ENCODE results near the gene COX8C. TPM values are rescaled to one million over a fixed set of nuclear protein-coding genes. Genes with fewer than 3 reads are reported as not detected.
A peak's percentile ranks its signal among the peaks of the same experiment; 100 is the strongest.

Gene COX8C
- total and polyA plus RNA-seq, 5 donors from 2014 or later: 0.47 TPM; not detected in 4

GRCh38 chr14:93332397-93332852 is 14.6 kb upstream of the COX8C start:
- Mint-ChIP-seq H3K36me3 (no peaks in the 10 kb centered on the region), H3K4me1 (peaks cover 25 to 63% (median 50%) of the 10 kb centered on the region in 4 donors), H3K27ac (peak overlapping the region in 2 of 3 donors; percentile 94 to 96), H3K27me3 (no peaks in the 10 kb centered on the region), H3K9me3 (no peaks in the 10 kb centered on the region), H3K4me3 (peak overlapping the region; percentile 93 to 98 (median 96))
- DNase-seq (peak in 1 of 3 donors; percentile 31), ATAC-seq (ENCODE audit: low read depth in 2 of 2) (peak; percentile 26 to 33)
- H3K27ac ChIP-seq (ENCODE audit: insufficient read depth, low read length, poor library complexity, severe bottlenecking): peak overlapping the region; percentile 82
- peak overlapping the region; percentile 93 for H3K4me3 ChIP-seq (ENCODE audit: low read depth, low read length)
- H3K4me1 ChIP-seq (ENCODE audit: control insufficient read depth, insufficient read depth, low read length, poor library complexity, severe bottlenecking): peaks cover 29% of the 10 kb centered on the region
- no peaks in the 10 kb centered on the region for H3K9me3 ChIP-seq (ENCODE audit: control insufficient read depth in 2 of 2, low read length in 2 of 2)
- H3K27me3 ChIP-seq (ENCODE audit: control insufficient read depth, insufficient read depth, low read length): no peaks in the 10 kb centered on the region
- no peaks in the 10 kb centered on the region for H3K36me3 ChIP-seq (ENCODE audit: control insufficient read depth, insufficient read depth, low read length)

DNA sequence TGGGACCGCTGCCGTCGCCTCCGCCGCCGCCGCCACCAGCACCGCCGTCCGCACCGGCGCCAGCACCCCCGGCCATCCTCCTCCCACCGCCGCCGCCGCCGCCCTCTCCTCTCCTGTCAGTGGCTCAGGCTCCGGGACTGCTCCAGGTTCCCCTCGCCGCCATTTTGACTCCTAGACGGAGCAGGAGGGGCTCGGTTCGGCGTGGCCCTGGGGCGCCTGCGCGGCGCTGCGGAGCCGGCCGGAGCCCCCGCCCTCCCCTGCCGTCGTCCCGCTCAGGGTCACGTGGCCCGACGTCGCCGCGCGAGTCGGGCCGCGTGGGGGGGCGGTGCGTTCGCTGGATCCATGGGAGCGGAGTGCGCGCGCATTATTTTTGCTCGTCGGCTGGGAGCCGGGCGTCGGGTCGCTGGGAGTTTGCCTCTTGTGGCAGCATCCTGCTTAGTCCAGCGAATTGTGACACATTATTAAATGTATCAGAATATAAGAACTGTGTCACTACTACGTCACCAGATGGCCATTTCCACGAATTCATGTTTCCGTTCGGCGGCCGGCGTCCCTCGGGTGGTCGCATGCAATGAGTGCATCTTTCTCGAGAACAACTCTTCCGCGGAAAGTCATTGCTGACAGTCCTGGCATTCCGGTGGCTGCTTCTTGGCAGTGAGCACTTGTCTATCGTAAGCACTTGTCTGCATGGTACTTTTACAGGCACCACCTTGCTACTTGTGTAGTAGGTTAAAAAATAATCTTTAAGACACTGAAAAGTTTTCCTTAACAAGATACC is 13.9 kb upstream of the COX8C start, which contains the start of gene BTBD7:
TSS of gene BTBD7 (minus strand) at position 184 of the 778 bp plus-strand sequence. CDS start 36,985 bp downstream, outside the sequence.
- H3K4me3 ChIP-seq (ENCODE audit: low read depth, low read length): peak within 1 kb of the TSS; percentile 93
- DNase-seq: peak; percentile 93 to 95 (median 93)
- H3K36me3 ChIP-seq (ENCODE audit: control insufficient read depth, insufficient read depth, low read length): no peaks in the 10 kb centered on the region
- peak within 1 kb of the TSS; percentile 84 to 96 (median 94) for H3K27ac Mint-ChIP-seq
- H3K9me3 ChIP-seq (ENCODE audit: control insufficient read depth in 2 of 2, low read length in 2 of 2): no peaks in the 10 kb centered on the region
- H3K4me1 Mint-ChIP-seq: peaks cover 19 to 57% (median 44%) of the 10 kb centered on the region in 4 donors
- H3K4me3 Mint-ChIP-seq: peak within 1 kb of the TSS; percentile 93 to 98 (median 96)
- H3K9me3 Mint-ChIP-seq: no peaks in the 10 kb centered on the region
- H3K27me3 ChIP-seq (ENCODE audit: control insufficient read depth, insufficient read depth, low read length): no peaks in the 10 kb centered on the region
- H3K4me1 ChIP-seq (ENCODE audit: control insufficient read depth, insufficient read depth, low read length, poor library complexity, severe bottlenecking): peaks cover 28% of the 10 kb centered on the region
- peak within 1 kb of the TSS; percentile 82 for H3K27ac ChIP-seq (ENCODE audit: insufficient read depth, low read length, poor library complexity, severe bottlenecking)
- no peaks in the 10 kb centered on the region for H3K36me3 Mint-ChIP-seq
- no peaks in the 10 kb centered on the region for H3K27me3 Mint-ChIP-seq
- ATAC-seq (ENCODE audit: low read depth in 2 of 2): peak; percentile 93

DNA sequence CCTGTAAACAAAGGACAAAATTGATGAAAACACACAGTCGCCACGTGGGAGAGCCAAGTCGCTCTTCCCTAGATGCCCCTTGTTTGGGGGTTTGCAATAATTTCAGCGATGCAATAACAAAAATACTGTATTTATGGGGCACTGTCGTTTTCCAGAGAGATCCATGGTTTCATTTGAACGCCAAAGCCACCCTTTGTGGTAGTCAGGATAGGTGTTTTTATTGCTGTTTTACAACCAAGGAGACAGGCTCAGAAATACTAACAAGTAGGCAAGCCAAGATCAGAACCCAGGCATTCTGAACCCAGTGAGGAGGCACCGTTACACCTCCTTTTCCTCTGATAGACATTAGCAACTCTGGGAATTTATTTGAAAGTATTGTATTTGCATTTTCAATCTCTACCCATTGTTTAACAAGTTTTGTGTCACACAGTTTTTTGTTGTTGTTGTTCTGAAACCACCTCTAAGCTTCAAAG is 13.3 kb upstream of the COX8C start:
- Mint-ChIP-seq H3K27ac (peak overlapping the region; percentile 84 to 96 (median 94)), H3K4me1 (peaks cover 19 to 55% (median 40%) of the 10 kb centered on the region in 4 donors), H3K4me3 (peak overlapping the region; percentile 93 to 98 (median 96))

GRCh38 chr14:93337143-93337753 is 9.7 kb upstream of the COX8C start:
- Histone ChIP-seq H3K4me3 (ENCODE audit: low read depth, low read length) (no peak overlapping the region), H3K9me3 (ENCODE audit: control insufficient read depth in 2 of 2, low read length in 2 of 2) (no peaks in the 10 kb centered on the region), H3K36me3 (ENCODE audit: control insufficient read depth, insufficient read depth, low read length) (no peaks in the 10 kb centered on the region), H3K27me3 (ENCODE audit: control insufficient read depth, insufficient read depth, low read length) (no peaks in the 10 kb centered on the region), H3K27ac (ENCODE audit: insufficient read depth, low read length, poor library complexity, severe bottlenecking) (no peak overlapping the region), H3K4me1 (ENCODE audit: control insufficient read depth, insufficient read depth, low read length, poor library complexity, severe bottlenecking) (peaks cover 10% of the 10 kb centered on the region)
- Mint-ChIP-seq H3K27me3 (no peaks in the 10 kb centered on the region), H3K4me1 (peaks cover 4 to 25% (median 9%) of the 10 kb centered on the region in 4 donors), H3K27ac (no peak overlapping the region), H3K9me3 (peaks cover 0 to 4% (median 0%) of the 10 kb centered on the region in 7 donors), H3K36me3 (no peaks in the 10 kb centered on the region), H3K4me3 (peak overlapping the region in 1 of 4 donors; percentile 35)
- ATAC-seq (ENCODE audit: low read depth in 2 of 2) (no peak), DNase-seq (no peak)

More for the DNA sequence above, 13.3 kb upstream of the COX8C start:
- Histone ChIP-seq H3K27ac (ENCODE audit: insufficient read depth, low read length, poor library complexity, severe bottlenecking) (peak overlapping the region; percentile 82), H3K36me3 (ENCODE audit: control insufficient read depth, insufficient read depth, low read length) (no peaks in the 10 kb centered on the region), H3K27me3 (ENCODE audit: control insufficient read depth, insufficient read depth, low read length) (no peaks in the 10 kb centered on the region), H3K9me3 (ENCODE audit: control insufficient read depth in 2 of 2, low read length in 2 of 2) (no peaks in the 10 kb centered on the region), H3K4me3 (ENCODE audit: low read depth, low read length) (peak overlapping the region; percentile 93), H3K4me1 (ENCODE audit: control insufficient read depth, insufficient read depth, low read length, poor library complexity, severe bottlenecking) (peaks cover 28% of the 10 kb centered on the region)
- ATAC-seq (ENCODE audit: low read depth in 2 of 2) (no peak), DNase-seq (peak in 1 of 3 donors; percentile 9)
- Mint-ChIP-seq H3K27me3 (no peaks in the 10 kb centered on the region), H3K36me3 (no peaks in the 10 kb centered on the region), H3K9me3 (no peaks in the 10 kb centered on the region)

DNA sequence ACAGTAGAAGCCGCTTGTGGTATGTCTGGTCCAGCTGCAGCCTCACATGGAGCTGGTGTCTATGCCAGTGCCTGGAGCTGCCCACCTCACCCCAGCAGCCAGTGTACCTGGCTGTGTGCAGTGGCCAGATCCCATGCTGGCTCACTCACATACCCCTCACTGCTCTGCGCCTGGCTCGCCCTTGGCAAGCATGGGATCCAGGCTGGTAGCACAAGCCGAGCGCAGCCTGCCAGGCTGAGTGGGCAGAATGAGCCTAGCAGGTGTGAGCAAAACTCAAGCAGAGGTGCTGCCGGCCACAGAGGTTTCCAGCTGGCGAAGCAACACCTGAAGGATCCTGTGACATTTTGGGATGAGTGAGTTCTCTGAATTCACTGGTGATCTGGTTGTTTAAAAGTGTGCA is 9.1 kb upstream of the COX8C start:
- H3K4me3 ChIP-seq (ENCODE audit: low read depth, low read length): no peak overlapping the region
- Mint-ChIP-seq H3K27me3 (no peaks in the 10 kb centered on the region), H3K9me3 (peaks cover 0 to 9% (median 1%) of the 10 kb centered on the region in 7 donors), H3K36me3 (no peaks in the 10 kb centered on the region), H3K4me1 (peaks cover 4 to 25% (median 9%) of the 10 kb centered on the region in 4 donors), H3K27ac (no peak overlapping the region), H3K4me3 (peak overlapping the region in 1 of 4 donors; percentile 66)
- H3K4me1 ChIP-seq (ENCODE audit: control insufficient read depth, insufficient read depth, low read length, poor library complexity, severe bottlenecking): peaks cover 10% of the 10 kb centered on the region
- no peaks in the 10 kb centered on the region for H3K27me3 ChIP-seq (ENCODE audit: control insufficient read depth, insufficient read depth, low read length)
- ATAC-seq (ENCODE audit: low read depth in 2 of 2) (no peak), DNase-seq (no peak)
- no peak overlapping the region for H3K27ac ChIP-seq (ENCODE audit: insufficient read depth, low read length, poor library complexity, severe bottlenecking)
- H3K9me3 ChIP-seq (ENCODE audit: control insufficient read depth in 2 of 2, low read length in 2 of 2): no peaks in the 10 kb centered on the region
- no peaks in the 10 kb centered on the region for H3K36me3 ChIP-seq (ENCODE audit: control insufficient read depth, insufficient read depth, low read length)

DNA sequence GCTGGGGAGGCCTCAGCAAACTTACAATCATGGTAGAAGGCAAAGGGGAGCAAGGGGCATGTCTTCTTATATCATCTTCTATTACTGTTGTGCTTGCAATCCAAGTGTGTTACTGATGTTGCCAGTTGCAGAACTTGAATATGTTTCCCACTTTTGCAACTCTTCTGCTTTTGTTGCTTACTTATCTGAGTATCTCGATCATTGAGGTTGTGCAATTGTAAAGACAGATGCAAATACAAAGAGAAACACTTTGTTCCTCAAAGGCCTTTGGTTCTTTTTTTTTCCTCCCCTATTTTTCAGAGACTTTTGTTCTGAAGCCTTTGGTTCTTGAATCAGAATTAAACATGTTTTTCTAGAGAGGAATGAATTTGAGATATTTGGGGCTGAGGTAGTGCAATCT is 3.7 kb upstream of the COX8C start:
- Histone ChIP-seq H3K4me1 (ENCODE audit: control insufficient read depth, insufficient read depth, low read length, poor library complexity, severe bottlenecking) (no peaks in the 10 kb centered on the region), H3K27ac (ENCODE audit: insufficient read depth, low read length, poor library complexity, severe bottlenecking) (no peak overlapping the region), H3K4me3 (ENCODE audit: low read depth, low read length) (no peak overlapping the region), H3K9me3 (ENCODE audit: control insufficient read depth in 2 of 2, low read length in 2 of 2) (no peaks in the 10 kb centered on the region), H3K36me3 (ENCODE audit: control insufficient read depth, insufficient read depth, low read length) (no peaks in the 10 kb centered on the region), H3K27me3 (ENCODE audit: control insufficient read depth, insufficient read depth, low read length) (peaks cover 9% of the 10 kb centered on the region)
- ATAC-seq (ENCODE audit: low read depth in 2 of 2) (no peak), DNase-seq (no peak)
- Mint-ChIP-seq H3K9me3 (peaks cover 0 to 9% (median 1%) of the 10 kb centered on the region in 7 donors), H3K4me3 (no peak overlapping the region), H3K27ac (no peak overlapping the region), H3K36me3 (no peaks in the 10 kb centered on the region), H3K27me3 (peaks cover 12% of the 10 kb centered on the region), H3K4me1 (peaks cover 0 to 5% (median 0%) of the 10 kb centered on the region in 4 donors)

GRCh38 chr14:93343797-93344196 is 3.2 kb upstream of the COX8C start:
- Histone ChIP-seq H3K4me3 (ENCODE audit: low read depth, low read length) (no peak overlapping the region), H3K36me3 (ENCODE audit: control insufficient read depth, insufficient read depth, low read length) (no peaks in the 10 kb centered on the region), H3K4me1 (ENCODE audit: control insufficient read depth, insufficient read depth, low read length, poor library complexity, severe bottlenecking) (no peaks in the 10 kb centered on the region), H3K27me3 (ENCODE audit: control insufficient read depth, insufficient read depth, low read length) (peaks cover 9% of the 10 kb centered on the region), H3K27ac (ENCODE audit: insufficient read depth, low read length, poor library complexity, severe bottlenecking) (no peak overlapping the region), H3K9me3 (ENCODE audit: control insufficient read depth in 2 of 2, low read length in 2 of 2) (no peaks in the 10 kb centered on the region)
- Mint-ChIP-seq H3K4me3 (no peak overlapping the region), H3K4me1 (peaks cover 0 to 4% (median 0%) of the 10 kb centered on the region in 4 donors), H3K9me3 (peaks cover 0 to 9% (median 1%) of the 10 kb centered on the region in 7 donors), H3K27ac (no peak overlapping the region), H3K27me3 (peaks cover 17% of the 10 kb centered on the region), H3K36me3 (no peaks in the 10 kb centered on the region)
- no peak for DNase-seq
- ATAC-seq (ENCODE audit: low read depth in 2 of 2): no peak

Measured in CD4-positive, CD25-positive, alpha-beta regulatory T cell (primary cell).